Mesothelial cell of epicardium (in vitro differentiated cells): ENCODE measurements around the gene DMRTA2. TPM values are rescaled to one million over a fixed set of nuclear protein-coding genes. Genes with fewer than 3 reads are reported as not detected.

Experiments
- DNase-seq, 2 experiments: peaks; one replicate each; pipeline ENCODE4 v3.0.0; 2021; ENCODE audit warnings: low spot score in 2 of 2; ENCODE audit not compliant: unreplicated experiment in 2 of 2
- H3K27ac Mint-ChIP-seq: 2 replicates; pipeline ENCODE4 v1.8.0; 2021; ENCODE audit warnings: mixed read lengths
- H3K27me3 Mint-ChIP-seq: 2 replicates; pipeline ENCODE4 v1.8.0; 2021; ENCODE audit warnings: low read depth, mixed read lengths
- H3K36me3 Mint-ChIP-seq: 2 replicates; pipeline ENCODE4 v1.8.0; 2021; ENCODE audit warnings: mixed read lengths
- H3K4me1 Mint-ChIP-seq: 2 replicates; pipeline ENCODE4 v1.8.0; 2021; ENCODE audit warnings: mixed read lengths
- H3K4me3 Mint-ChIP-seq: 2 replicates; pipeline ENCODE4 v1.8.0; 2021; ENCODE audit warnings: mild to moderate bottlenecking, moderate library complexity, mixed read lengths
- H3K9me3 Mint-ChIP-seq: 2 replicates; pipeline ENCODE4 v1.8.0; 2021; ENCODE audit warnings: mixed read lengths
- CTCF ChIP-seq: fragments of 200-600 bp; sonication (generic); IDR thresholded peaks from one replicate; pipeline ENCODE4 v1.5.0; 2021; ENCODE audit warnings: antibody characterized with exemption; ENCODE audit not compliant: unreplicated experiment
- total RNA-seq: library from RNA; stranded (reverse); gene quantifications from 3 replicates; pipeline ENCODE4 v1.2.1, GENCODE V29; 2021

The DMRTA2 gene
- total RNA-seq, 1 donor from 2014 or later: not detected

DNA sequence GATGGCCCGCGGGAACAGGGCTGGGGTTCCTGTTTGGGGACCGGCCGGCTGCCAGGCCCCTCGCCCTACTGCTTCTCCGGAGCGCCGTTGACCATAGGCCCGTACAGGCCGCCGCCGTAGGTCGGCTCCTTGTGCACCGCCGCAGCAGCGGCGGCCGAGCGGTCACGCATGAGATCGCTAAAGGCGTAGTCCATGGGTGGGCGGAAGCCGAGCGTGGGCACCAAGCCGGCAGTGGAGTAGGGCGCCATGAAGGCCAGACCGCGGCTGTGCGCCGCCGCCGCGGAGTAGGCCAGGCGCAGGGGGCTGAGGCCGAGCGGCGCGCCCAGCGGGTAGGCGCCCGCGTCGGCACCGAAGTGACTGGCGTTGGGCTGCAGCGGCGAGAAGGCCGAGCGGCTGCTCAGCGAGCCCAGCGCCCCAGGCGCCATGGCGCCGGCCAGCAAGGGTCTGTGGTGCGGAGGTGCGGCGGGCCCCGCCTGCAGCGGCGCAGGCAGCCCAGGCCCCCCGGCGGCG lies 4.6 kb downstream of the DMRTA2 start:
- Mint-ChIP-seq H3K4me3 (peak overlapping the region; percentile 59), H3K27ac (no peak overlapping the region), H3K9me3 (no peaks in the 10 kb centered on the region), H3K36me3 (no peaks in the 10 kb centered on the region), H3K27me3 (peaks cover 94% of the 10 kb centered on the region), H3K4me1 (peaks cover 28% of the 10 kb centered on the region)
- TF ChIP-seq CTCF: no peak
- peak in 1 of 2 experiments; percentile 53 for DNase-seq

DNA sequence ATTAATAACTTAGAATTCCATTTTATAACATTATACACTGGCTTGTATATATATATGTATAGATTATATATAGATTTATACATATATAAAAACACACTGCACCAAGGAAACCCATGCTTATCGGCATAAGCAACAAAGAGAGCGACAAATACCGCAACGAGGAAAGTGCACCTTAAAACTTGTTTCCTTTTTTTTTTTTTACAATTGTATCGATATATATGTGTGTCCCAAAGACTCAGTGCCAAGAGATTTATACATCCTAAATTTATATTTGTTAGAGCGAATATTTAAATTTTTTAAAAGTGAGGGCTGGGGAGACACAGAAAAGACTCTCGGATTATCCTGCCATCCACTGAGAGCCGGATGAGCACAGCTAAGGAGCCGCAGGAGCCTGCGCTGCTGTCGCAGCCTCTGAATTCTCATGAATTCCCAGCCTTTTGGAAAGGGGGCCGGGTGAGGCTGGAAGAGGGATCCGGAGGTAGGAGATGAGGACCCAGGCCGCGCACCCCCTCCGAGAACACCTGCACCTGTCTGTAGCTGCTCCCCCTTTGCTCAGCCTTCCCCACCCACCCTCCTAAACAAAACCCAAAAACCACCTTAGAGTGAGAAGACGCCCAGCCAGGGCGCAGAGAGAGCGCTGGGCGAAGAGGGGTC lies 5.2 kb downstream of the DMRTA2 start:
- H3K9me3 Mint-ChIP-seq: no peaks in the 10 kb centered on the region
- TF ChIP-seq CTCF: no peak
- no peaks in the 10 kb centered on the region for H3K36me3 Mint-ChIP-seq
- H3K27ac Mint-ChIP-seq: no peak overlapping the region
- peaks cover 94% of the 10 kb centered on the region for H3K27me3 Mint-ChIP-seq
- DNase-seq: no peak
- H3K4me3 Mint-ChIP-seq: peak overlapping the region; percentile 59
- H3K4me1 Mint-ChIP-seq: peaks cover 24% of the 10 kb centered on the region

DNA sequence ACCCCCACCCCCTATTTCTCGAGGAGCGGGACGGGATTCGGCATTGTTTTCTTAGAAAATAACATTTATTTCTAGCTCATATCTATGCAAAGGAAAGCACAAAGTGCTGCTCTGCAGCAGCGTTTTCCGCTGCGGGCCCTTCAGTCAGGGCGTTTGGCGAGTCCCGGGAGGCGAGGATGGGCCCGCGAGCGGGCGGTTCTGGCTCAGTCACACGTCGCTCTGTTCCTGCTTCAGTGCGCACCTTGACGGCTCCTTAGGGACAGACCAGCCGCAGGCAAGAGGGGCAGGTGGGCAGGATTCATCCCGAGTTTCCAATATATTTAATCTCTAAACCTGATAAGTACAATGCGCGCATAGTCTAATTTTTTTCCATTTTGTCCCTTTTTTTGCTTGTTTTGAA lies 5.7 kb downstream of the DMRTA2 start:
- peaks cover 94% of the 10 kb centered on the region for H3K27me3 Mint-ChIP-seq
- no peak for DNase-seq
- no peak for TF ChIP-seq CTCF
- H3K27ac Mint-ChIP-seq: no peak overlapping the region
- H3K9me3 Mint-ChIP-seq: no peaks in the 10 kb centered on the region
- no peak overlapping the region for H3K4me3 Mint-ChIP-seq
- peaks cover 20% of the 10 kb centered on the region for H3K4me1 Mint-ChIP-seq
- H3K36me3 Mint-ChIP-seq: no peaks in the 10 kb centered on the region

- H3K27me3 Mint-ChIP-seq: peaks cover 91% of the 10 kb centered on the region
- H3K27ac Mint-ChIP-seq: no peak overlapping the region
- no peaks in the 10 kb centered on the region for H3K9me3 Mint-ChIP-seq
- TF ChIP-seq CTCF: no peak
- DNase-seq: no peak
- no peaks in the 10 kb centered on the region for H3K36me3 Mint-ChIP-seq
- peak overlapping the region; percentile 41 for H3K4me3 Mint-ChIP-seq
- H3K4me1 Mint-ChIP-seq: peaks cover 18% of the 10 kb centered on the region
These were observed 6.4 kb downstream of the DMRTA2 start for GRCh38 chr1:50416553-50417453.

- Mint-ChIP-seq H3K4me3 (no peak overlapping the region), H3K36me3 (no peaks in the 10 kb centered on the region), H3K27me3 (peaks cover 92% of the 10 kb centered on the region), H3K4me1 (peaks cover 18% of the 10 kb centered on the region), H3K9me3 (no peaks in the 10 kb centered on the region), H3K27ac (no peak overlapping the region)
- TF ChIP-seq CTCF: no peak
- DNase-seq: no peak
These were observed 7.1 kb downstream of the DMRTA2 start for GRCh38 chr1:50416150-50416527.
